K562 treated with DMSO at 1 percent for 4 hours (cell line): Measurements from ENCODE around the gene KRTAP3-2. TPM values are rescaled to one million over a fixed set of nuclear protein-coding genes. Genes with fewer than 3 reads are reported as not detected.

ENCODE experiments used
- total RNA-seq: library from RNA; unstranded; fragments of 300-600 nt; gene quantifications from 2 replicates; pipeline ENCODE4 v1.2.3, GENCODE V29; 2022; ENCODE audit not compliant: insufficient read depth

KRTAP3-2 gene
- not detected in 2 replicates for total RNA-seq

GRCh38 chr17:40999563-40999962, at the start of gene KRTAP3-2:
Gene KRTAP3-2 (minus strand): TSS chr17:40999906. CDS start chr17:40999853, 53 bp downstream.

DNA sequence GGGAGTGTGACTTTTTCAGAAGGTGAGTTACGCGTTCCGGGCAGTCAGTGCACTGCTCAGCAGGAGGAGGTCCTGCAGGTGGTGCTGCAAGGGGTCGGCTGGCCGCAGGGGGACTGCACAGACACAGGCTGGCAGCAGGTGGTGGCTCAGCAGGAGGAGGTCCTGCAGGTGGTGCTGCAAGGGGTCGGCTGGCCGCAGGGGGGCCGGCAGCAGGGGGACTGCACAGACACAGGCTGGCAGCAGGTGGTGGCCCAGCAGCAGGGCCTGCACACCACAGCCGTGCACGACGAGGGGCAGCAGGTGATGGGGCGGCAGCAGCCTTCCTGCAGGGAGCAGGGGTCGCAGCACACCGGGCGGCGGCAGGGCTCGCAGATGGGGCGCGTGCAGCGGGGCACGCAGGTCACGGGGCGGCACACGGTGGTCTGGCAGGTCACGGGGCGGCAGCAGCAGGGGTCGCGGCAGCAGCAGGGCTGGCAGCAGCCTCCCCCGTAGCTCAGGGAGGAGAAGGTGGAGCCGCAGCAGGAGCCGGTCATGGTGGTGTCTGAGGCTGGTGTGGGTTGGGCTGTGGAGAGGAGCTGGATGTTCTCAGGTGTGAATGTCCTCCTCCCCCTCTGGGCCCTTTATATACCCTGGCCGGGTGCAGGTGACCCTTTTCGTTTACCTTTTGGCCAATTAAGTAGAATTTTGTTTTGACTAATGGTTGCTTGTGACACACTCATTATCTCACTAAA, 47.2 kb upstream of the KRTAP3-2 start, which contains the start of gene KRTAP2-1:
KRTAP2-1 (minus strand) TSS at position 582 of the 731 bp plus-strand sequence; CDS start at position 533, 49 bp downstream.

DNA sequence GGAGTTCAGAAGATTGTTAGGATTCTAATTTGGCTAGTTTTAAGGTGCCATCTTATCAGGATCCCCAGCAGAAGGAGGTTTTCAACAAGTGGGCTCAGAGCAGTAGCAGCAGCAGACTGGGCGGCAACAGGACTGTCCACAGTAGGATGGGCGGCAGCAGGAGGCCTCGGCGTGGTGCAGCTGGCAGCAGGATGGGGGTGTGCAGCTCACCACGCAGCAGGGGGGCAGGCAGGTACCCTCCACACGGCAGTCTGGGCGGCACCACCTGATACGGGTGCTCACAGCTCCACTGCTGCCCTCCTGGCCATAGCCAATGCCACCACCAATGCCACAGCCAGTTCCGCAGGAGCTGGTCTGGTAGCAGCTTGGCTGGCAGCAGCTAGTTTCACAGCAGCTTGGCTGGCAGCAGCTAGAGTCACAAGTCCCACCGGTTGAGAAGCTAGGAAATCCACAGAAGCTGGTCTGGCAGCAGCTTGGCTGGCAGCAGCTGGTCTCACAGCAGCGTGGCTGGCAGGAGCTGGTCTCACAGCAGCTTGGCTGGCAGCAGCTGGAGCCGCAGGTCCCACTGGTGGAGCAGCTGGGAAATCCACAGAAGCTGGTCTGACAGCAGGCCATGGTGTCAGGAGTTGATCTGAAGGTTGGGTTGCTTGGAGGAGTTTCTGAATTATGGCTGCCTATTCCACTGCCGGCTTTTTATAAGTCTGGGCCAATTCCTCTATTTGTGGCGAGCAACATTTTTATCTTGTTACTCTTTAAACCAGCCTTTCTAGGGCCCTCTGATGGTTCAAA, 41.3 kb upstream of the KRTAP3-2 start, which contains the start of gene KRTAP1-1:
KRTAP1-1 (minus strand) TSS at position 668 of the 789 bp plus-strand sequence; CDS start at position 615, 53 bp downstream.

GRCh38 chr17:41034346-41034935, 34.7 kb upstream of the KRTAP3-2 start, which contains the start of gene KRTAP1-3:
Gene KRTAP1-3 (minus strand): TSS chr17:41034874. CDS start chr17:41034821, 53 bp downstream.

GRCh38 chr17:41029633-41030245, 30.0 kb upstream of the KRTAP3-2 start, which contains the start of gene KRTAP1-4:
Gene KRTAP1-4 (minus strand): TSS chr17:41030195. CDS start chr17:41030078, 117 bp downstream.

GRCh38 chr17:41026715-41027471, 27.2 kb upstream of the KRTAP3-2 start, which contains the start of gene KRTAP1-5:
Gene KRTAP1-5 (minus strand): TSS chr17:41027208. CDS start chr17:41027155, 53 bp downstream.

DNA sequence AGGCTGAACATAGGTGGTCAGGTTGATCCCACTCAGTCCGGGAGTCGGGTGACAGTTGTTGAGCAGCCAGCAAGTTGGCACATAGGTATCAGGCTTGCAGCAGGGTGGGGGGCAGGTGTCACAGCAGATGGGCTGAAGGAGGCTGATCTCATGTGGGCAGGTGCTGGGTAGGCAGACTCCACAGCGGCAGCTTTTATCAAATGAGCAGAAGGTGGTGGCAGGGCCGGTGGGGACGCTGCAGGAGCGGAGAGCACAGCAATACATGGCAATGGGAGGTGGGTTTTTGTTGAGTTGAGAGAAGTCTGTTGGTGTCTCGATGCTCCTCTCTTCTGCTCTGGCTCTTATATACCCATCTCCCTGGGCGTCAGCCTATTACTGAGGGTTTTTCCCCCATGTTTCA, 9.1 kb upstream of the KRTAP3-2 start, which contains the start of gene KRTAP3-1:
KRTAP3-1 (minus strand) TSS at position 318 of the 400 bp plus-strand sequence; CDS start at position 264, 54 bp downstream.

DNA sequence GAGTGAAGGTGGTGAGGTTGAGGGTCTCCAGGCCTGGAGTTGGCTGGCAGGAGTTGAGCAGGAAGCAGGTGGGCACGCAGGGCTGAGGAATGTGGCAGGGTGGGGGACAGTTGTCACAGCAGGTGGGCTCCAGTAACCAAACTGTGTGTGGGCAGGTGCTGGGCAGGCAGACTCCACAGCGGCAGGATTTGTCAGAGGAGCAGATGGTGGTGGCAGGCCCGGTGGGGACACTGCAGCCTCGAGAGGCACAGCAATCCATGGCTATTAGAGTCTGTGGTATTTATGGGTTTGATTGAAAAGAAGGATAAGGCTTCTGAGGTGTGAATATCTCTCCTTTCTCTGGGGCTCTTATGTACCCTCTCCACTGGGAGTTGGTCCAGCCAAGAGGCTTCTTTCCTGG, 5.9 kb downstream of the KRTAP3-2 start, which contains the start of gene KRTAP3-3:
KRTAP3-3 (minus strand) TSS at position 326 of the 400 bp plus-strand sequence; CDS start at position 259, 67 bp downstream.

GRCh38 chr17:40984226-40984625, 15.5 kb downstream of the KRTAP3-2 start, which contains the start of gene KRT40:
Gene KRT40 (minus strand): TSS chr17:40984326. CDS start chr17:40984273, 53 bp downstream.

GRCh38 chr17:40966848-40967247, 32.9 kb downstream of the KRTAP3-2 start, which contains the start of gene KRT39:
Gene KRT39 (minus strand): TSS chr17:40966948. CDS start chr17:40966856, 92 bp downstream.

Other genes starting within 250 kb of the KRTAP3-2 start
- gene KRT25, start 244.6 kb downstream of the KRTAP3-2 start, total RNA-seq = not detected in 2 replicates
- not detected in 2 replicates for gene KRT26, start 227.7 kb downstream of the KRTAP3-2 start, total RNA-seq
- not detected in 2 replicates for gene KRT27, start 217.4 kb downstream of the KRTAP3-2 start, total RNA-seq
- gene KRT28, start 199.9 kb downstream of the KRTAP3-2 start, total RNA-seq = not detected in 2 replicates
- 46.6 and 60.8 TPM in 2 replicates for gene KRT10, start 177.3 kb downstream of the KRTAP3-2 start, total RNA-seq
- gene KRT12, start 132.7 kb downstream of the KRTAP3-2 start, total RNA-seq = 5.7 and 8.8 TPM in 2 replicates
- gene KRT20, start 114.7 kb downstream of the KRTAP3-2 start, total RNA-seq = not detected in 2 replicates
- gene KRT23, start 62.3 kb downstream of the KRTAP3-2 start, total RNA-seq = not detected in 2 replicates
- gene KRT39, start 33.0 kb downstream of the KRTAP3-2 start, total RNA-seq = not detected in 2 replicates
- not detected in 2 replicates for gene KRT40, start 15.6 kb downstream of the KRTAP3-2 start, total RNA-seq
- gene KRTAP3-3, start 5.7 kb downstream of the KRTAP3-2 start, total RNA-seq = not detected in 2 replicates
- gene KRTAP3-1, start 9.2 kb upstream of the KRTAP3-2 start, total RNA-seq = not detected in 2 replicates
- gene KRTAP1-5, start 27.3 kb upstream of the KRTAP3-2 start, total RNA-seq = not detected in 2 replicates
- not detected in 2 replicates for gene KRTAP1-4, start 30.3 kb upstream of the KRTAP3-2 start, total RNA-seq
- gene KRTAP1-3, start 35.0 kb upstream of the KRTAP3-2 start, total RNA-seq = not detected in 2 replicates
- gene KRTAP1-1, start 41.5 kb upstream of the KRTAP3-2 start, total RNA-seq = not detected in 2 replicates
- gene KRTAP2-1, start 47.4 kb upstream of the KRTAP3-2 start, total RNA-seq = not detected in 2 replicates
- gene KRTAP2-2, start 55.3 kb upstream of the KRTAP3-2 start, total RNA-seq = not detected in 2 replicates
- not detected in 2 replicates for gene KRTAP2-3, start 60.2 kb upstream of the KRTAP3-2 start, total RNA-seq
- not detected in 2 replicates for gene KRTAP2-4, start 66.0 kb upstream of the KRTAP3-2 start, total RNA-seq
- gene KRTAP4-7, start 84.2 kb upstream of the KRTAP3-2 start, total RNA-seq = not detected in 2 replicates
- not detected in 2 replicates for gene KRTAP4-8, start 98.2 kb upstream of the KRTAP3-2 start, total RNA-seq
- not detected in 2 replicates for gene KRTAP4-16, start 102.3 kb upstream of the KRTAP3-2 start, total RNA-seq
- not detected in 2 replicates for gene KRTAP4-9, start 105.5 kb upstream of the KRTAP3-2 start, total RNA-seq
- not detected in 2 replicates for gene KRTAP4-11, start 118.5 kb upstream of the KRTAP3-2 start, total RNA-seq
- not detected in 2 replicates for gene KRTAP4-12, start 124.3 kb upstream of the KRTAP3-2 start, total RNA-seq
- gene KRTAP4-6, start 140.6 kb upstream of the KRTAP3-2 start, total RNA-seq = not detected in 2 replicates
- gene KRTAP4-5, start 149.9 kb upstream of the KRTAP3-2 start, total RNA-seq = not detected in 2 replicates
- not detected in 2 replicates for gene KRTAP4-4, start 160.8 kb upstream of the KRTAP3-2 start, total RNA-seq
- gene KRTAP4-3, start 168.3 kb upstream of the KRTAP3-2 start, total RNA-seq = not detected in 2 replicates
- gene KRTAP4-2, start 178.3 kb upstream of the KRTAP3-2 start, total RNA-seq = not detected in 2 replicates
- not detected in 2 replicates for gene KRTAP4-1, start 185.0 kb upstream of the KRTAP3-2 start, total RNA-seq
- not detected in 2 replicates for gene KRTAP9-1, start 190.0 kb upstream of the KRTAP3-2 start, total RNA-seq
- gene KRTAP9-2, start 226.7 kb upstream of the KRTAP3-2 start, total RNA-seq = not detected in 2 replicates
- gene KRTAP9-3, start 232.5 kb upstream of the KRTAP3-2 start, total RNA-seq = not detected in 2 replicates
- gene KRTAP9-8, start 238.1 kb upstream of the KRTAP3-2 start, total RNA-seq = not detected in 2 replicates
- not detected in 2 replicates for gene KRTAP9-4, start 249.8 kb upstream of the KRTAP3-2 start, total RNA-seq